NK-92 (cell line): ENCODE data around the gene FNDC3B.
"Not testable (repeated sequence)": the region's sequence is repeated elsewhere in the genome, so short reads cannot be mapped to it uniquely, and the experiment has no call there.

ENCODE experiments used
- DNase-seq: peaks from one replicate; lab custom pipeline; 2025; ENCODE audit not compliant: unreplicated experiment; lab: John Stamatoyannopoulos, UW

The FNDC3B gene

DNA sequence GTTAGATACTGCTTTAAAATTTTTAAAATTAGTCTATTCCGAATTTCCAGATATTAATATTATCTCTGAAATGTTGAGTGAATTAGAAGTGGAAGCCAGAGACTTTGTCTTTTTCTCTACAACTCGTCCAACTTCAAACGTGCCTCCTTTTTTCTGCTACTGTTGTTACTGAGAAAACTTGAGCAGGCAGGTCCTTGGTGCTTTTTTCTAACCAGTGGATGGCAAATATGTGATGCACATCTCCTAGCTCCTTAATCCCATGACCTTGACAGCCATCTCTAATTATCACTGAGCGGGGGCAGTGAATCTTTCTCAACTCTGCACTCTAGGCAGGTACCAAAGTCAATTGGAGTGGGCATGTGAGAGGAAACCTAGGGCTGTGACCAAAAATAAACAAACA is 50.7 kb downstream of the FNDC3B start:
- DNase-seq: no peak

DNA sequence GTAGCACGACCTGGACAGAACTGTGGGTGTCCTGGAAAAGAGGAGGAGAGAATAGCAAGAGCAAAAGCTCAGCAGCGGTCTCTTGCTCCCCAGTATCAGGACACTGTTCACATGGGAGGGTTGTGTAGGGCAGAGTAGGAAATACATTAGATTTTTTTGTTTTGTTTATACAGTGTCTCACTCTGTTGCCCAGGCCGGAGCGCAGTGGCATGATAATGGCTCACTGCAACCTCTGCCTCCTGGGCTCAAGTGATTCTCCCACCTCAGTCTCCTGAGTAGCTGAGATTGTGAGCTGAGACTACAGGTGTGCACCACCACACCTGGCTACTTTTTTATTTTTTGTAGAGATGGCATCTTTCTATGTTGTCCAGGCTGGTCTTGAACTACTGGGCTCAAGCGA is 53.3 kb downstream of the FNDC3B start:
- no peak for DNase-seq

DNA sequence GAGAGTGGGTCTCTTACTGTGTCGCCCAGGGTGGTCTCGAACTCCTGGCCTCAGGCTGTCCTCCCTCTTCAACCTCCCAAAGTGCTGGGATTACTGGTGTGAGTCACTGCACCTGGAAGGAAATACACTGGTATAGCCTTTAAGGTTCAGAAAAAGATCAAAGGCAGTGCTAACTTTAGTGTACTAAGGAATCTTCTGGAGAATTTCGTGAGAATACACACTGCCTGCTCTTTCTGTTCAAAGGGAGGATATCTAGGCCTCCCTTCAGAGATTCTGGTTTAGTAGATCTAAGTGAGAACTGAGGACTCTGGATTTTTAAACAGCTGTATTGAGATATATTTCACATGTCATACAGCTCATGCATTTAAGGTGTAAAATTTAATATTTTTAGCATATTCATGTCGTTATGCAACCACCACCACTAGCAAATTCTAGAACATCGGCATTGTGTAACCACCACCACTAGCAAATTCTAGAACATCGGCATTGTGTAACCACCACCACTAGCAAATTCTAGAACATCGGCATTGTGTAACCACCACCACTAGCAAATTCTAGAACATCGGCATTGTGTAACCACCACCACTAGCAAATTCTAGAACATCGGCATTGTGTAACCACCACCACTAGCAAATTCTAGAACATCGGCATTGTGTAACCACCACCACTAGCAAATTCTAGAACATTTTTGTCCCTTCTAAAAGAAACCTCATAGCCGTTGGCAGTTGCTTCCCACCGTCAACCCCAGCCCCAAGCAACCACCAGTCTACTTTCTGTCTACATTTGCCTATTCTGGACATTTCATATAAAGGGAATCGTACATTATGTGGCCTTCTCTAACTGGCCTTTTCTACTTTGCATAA is 54.4 kb downstream of the FNDC3B start:
- not testable (repeated sequence) for DNase-seq

DNA sequence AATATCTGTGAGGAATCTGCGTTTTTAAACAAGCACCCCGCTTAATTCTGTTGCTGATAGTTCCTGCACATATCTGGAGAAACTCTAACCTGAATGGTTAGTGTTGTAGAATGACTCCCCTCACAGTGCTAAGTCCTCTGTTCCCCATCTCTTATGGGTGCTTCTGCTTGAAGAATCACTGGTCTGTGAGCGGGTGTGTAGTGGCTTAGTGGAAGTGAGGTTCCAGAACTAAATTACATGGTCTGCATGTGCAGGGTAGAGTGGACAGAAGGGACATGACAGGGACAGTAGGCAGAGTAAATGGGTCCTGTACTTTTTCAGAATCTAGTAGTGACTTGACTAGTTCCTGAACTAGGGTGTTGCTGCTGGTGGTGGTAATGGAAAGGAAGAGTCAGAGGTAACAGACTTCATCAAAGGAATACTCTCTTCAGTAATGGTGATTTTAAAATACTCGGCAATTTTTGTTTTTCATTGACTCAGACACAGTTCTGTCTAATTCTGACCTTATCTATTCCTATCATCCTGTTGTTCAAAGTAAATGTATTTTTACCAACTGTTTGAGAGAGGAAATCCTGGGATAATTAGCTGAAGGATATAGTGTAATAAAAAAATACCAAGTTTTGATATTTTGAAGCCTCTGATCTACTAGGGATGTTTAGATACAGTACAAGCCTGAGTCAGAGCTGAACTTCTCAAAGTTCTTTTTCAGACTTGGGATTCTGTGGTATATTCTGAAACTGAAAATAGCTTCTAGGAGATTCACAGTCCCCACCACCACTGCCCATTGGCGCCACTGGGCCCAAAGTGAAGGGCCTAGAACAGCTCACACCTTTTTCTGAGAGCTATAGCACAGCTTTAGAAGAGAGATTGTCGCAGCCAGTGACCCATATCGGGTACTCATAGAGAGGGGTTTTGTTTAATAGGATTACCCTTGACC is 55.5 kb downstream of the FNDC3B start:
- no peak for DNase-seq

DNA sequence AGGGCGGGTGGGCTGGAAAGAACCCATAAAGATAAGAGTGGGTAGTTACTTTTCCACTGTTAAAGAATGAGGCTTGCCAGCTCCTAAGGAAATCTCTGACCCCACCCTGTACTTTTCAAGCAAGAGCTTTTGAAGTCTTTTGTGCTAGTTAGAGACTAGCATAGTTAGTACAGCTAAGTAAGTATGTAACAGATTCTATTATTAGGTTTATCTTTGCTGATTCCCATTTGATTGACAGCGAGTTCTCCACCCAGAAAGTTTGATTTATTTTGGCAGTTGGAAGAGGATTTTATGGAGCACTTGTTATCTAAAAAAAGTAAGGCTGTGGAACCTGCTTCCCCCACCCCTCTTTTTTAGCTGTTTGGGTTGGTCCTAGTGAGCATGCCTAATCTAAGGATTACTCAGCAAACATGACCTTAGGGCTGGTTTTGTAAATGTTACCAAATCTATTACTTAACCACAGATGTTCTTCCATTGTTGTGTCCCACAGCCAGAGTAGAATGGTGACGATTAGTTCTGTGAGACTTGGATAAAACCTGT is 57.6 kb downstream of the FNDC3B start:
- DNase-seq: no peak

DNA sequence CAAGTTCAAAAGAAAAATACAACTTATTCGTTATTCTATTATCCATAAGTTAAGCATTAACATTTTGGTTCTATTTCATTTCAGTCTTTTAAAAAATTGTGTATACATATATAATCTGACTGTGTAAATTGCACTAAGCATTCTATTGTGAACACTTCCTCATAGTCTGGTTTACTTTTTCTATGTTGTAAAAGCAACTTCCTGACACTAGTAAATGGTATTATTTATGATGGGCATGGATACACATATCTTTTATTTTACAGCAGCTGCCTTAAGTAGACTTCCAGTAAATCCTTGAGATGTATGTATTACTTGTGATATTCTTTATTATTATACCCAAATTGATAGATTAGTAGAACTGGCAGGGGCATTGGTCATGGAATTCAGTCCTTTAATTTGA is 58.2 kb downstream of the FNDC3B start:
- no peak for DNase-seq

DNA sequence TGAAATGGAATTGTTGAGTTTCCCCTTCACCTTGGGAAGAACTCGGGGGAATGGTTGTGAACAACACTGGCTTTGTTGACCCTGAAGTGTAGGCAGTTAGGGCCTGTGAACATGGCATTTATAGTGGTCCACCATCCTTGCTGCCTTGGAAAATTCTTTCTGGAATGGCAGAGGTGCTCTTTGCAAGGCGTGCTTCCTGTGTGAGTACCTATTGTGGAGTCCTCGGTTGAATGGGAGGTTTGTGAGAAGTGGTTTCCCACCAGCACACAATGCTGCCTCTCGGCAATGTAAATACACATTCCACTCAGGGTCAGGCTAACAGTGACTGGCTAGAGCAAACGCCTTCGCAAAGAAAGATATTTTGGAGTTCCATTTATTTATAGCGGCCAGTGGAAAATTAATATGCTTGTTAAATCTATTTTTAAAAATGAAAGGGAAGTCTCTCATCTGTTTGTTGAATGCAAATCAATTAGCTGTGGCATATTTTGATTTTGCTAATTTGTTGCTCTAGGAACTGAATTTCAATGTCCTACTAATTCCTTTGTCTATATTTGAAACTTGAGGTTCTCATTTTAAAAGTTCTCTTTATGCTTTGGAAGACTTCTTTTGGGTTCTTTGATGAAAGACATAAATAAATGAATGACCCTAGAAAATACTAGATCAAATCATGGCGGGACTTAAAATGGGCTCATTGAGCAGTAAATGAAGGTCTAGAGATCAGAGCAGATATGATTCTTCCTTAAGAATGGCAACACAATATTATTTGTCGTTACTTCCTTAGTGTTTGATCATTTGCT is 59.5 kb downstream of the FNDC3B start:
- DNase-seq: no peak

DNA sequence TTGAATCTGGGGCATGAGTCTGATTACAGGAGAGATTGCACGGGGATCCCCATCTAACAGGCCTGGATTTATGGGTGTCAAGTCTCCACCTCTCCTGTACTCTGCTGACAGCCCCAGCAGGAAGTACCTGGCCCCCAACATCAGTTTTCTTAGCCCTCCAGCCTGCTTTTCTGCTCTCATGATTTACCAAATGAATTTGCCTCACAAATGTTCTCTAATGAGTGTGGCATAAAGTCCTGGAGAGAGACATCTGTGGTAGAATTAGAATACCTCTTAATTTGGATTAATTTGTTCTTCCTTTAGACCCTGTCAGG is 60.1 kb downstream of the FNDC3B start:
- no peak for DNase-seq

DNA sequence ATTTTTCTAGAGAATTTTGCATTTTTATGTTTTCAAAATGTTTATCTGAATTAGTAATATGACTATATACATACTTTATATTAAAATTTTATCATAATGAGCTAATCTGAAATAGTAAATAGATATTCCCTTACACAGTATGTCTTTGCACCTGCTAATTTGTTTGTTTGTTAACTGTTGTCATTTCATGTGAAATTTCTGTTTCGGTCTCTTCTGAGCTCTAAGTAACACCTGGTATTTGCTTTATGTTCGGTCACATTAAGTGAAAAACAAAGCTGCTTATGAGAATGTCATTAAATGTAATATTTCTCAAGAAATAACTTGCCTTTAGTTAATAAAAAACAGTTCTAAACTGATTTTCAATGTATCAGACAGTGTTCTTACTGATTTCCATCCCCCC is 61.1 kb downstream of the FNDC3B start:
- no peak for DNase-seq

DNA sequence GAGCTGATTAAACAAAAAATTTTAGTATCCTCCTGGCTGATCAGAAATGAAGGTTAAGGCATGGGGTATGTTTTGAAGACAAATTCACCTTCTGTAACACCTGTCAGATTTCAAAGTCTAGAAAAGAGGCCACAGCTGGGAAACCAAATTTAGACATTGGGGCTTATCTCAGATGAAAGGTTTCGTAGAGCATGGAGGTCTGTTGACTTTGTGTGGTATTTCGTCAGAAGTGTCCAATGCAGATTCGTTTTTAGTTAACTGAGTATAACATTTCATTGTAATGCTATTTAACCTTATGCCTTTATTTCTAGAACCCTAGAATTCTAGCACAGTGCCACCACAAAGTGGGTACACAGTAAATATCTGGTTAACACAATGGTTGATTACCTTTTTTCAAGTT is 61.7 kb downstream of the FNDC3B start:
- no peak for DNase-seq

DNA sequence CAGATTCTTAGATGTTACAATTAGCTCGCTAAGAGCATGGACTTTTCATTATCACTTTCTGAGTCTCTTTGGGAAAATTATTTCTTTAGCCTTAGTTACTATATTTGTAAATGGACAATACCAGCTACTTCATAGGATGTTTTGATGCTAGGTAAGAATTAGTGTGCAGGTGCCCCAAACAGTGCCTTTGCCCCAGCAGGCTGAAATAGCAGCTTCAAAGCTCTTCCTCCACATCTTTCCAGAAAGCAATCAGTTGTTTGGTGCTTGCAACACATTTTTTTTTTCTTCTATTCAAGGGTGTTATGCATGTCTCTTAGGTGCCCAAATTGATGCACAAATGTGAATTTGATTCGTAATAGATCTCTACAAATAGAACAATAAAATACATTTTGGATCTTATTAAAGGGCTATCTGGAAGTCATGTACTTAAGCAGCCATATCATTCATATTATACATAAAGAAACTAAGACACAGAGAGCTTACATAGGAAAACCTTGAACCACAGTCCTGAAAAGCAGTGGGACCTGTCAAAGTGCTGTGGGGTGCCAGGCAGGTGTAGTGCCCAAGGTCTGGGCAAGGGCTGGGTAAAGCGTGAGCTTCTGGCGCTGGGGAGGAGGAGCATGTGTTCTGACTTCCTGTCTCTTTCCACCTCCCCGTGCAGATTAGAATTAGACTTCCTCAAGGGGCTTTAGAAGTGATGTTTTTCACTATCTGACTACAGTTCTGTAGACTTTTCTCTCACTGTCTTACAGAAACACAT is 62.9 kb downstream of the FNDC3B start:
- DNase-seq: no peak

DNA sequence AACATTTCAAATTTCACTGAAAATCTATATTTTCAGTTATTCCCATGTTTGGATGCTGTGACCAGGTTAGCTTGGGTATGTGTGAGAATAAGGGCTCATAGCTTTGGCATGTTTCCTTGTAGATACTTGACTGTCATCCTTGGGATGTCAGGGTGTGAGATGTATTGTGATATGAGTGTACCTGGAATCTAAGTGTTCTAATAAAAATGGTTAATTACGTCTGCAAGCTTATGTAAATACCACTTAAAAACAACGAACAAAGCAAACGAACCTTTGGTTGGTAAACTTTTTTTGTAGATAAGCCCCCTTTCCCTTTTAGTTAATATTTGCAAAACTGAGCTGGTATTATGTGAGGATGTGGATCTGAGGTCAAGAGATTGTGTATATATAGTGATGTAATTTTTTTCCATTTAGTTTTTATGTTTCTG is 63.5 kb downstream of the FNDC3B start:
- no peak for DNase-seq

DNA sequence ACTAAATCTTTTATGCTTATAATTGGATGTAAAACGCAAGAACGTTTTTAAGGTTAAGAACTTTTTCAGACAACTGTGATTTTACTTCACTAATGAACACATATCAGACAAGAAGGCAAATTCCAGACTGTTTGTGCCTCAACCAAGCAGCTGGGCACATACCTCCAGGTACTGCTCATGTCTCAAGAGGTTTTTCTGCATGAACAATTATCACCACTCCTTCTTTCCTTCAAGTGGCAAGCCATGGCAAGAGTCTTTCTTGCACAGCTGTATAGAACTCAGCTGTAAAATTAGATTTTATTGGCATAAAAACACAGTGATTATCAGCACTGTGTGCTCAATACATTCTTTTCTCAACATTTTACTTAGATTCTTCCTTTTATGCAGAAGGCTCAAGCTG is 64.3 kb downstream of the FNDC3B start:
- no peak for DNase-seq

DNA sequence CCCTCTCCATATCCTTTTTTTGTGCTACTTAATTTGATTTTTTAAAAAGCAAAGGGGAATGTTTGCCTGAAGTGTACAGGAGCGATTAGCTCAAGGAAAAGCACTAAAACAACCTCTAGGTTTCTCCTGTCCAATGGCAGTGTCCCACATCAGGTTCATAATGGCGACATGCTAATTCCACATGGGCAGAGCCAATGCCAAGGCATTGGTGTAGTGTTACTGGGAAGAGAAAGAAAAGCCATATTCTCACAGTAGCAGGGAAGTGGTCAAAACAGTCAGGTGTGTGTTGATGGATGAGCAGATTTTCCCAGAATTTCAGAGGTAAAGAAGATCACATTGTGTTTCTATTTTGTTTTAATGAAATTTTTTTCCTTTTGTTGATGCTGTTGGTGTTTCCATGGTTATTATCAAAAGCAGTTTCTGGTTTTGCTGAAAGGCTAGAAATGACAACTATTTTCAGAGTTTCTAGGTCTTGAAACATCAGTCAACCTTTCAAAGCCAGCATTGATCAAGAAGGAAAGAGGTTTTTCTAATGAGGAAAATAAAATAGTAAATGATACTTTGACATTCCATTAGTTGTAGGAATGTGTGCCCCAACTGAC is 65.2 kb downstream of the FNDC3B start:
- DNase-seq: no peak

DNA sequence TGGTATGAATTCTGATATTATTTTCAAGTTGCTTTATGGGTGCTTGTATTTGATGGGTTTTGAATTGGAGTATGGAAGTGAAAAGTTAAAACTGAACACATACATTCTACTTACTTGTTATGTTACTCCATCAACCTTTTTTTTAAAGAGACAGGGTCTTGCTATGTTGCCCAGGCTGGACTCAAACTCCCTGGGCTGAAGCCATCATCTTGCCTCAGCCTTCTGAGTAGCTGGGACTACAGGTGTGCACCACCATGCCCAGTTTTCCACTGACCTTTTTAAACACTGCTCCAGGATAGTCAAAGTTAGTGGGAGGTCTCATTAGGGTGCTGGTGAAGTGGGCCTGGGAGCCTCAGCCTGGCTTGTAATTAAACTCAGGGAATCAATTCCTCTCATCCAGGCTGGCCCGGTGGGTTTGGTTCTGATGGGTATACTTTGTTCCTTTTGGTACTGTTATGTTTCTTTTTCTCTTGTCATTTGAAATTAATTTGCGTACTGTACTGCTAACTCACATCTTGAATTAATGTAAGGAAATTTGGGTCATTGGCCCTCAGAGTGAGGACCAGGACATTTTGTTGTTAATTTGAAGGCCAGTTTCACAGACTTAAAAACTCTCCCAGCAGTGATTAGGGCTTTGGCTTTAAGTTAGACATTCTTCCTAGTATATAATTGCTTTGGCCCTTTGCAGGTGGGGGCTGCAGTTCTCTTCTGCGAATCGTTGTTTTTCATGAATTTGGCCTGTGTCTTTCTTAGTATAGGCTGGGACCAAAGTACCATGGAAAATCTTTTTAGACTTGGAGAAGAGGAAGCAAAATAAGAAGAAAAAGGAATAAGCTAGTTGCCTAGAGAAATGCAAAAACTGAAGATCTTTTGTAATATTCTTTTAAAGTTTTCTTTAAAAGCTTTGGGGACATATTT is 66.9 kb downstream of the FNDC3B start:
- no peak for DNase-seq

DNA sequence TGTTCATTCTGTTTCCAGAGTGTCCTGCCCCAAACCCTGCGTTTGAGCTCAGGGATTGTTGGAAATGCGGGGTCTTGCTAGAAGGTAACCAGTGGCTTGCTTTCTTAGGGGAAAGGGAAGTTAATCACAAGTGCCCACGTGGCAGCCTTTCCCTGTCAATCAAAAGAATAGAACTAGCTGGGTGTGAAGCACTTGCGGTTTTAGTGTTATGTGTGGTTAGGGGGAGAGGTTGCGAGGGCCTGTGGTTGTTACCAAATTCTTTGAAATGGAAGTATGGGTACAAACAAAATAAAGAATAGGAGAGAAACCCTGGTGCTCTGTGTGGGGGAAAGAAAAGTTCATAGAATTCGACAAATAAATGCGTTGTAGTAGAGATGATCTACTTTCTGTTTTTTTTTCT is 67.6 kb downstream of the FNDC3B start:
- no peak for DNase-seq

DNA sequence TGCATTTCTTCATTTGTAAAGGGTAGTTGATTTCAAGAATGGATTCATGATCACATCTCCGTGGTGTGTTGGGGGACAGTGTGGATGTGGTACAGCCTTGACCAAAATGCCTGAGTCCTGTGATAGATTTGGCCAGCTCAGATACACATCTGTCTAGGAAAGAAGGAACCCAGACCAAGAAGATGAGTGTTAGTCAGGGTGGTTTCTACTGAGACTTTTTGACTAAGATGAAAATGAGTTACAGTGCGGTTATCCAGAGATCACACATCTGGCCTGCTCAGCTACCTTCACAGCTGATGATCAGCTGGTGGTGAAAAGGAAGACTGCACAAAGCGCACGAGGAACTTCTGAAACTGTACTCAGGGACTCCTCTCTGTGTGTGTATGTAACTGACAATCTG is 68.0 kb downstream of the FNDC3B start:
- peak; percentile 9 for DNase-seq

DNA sequence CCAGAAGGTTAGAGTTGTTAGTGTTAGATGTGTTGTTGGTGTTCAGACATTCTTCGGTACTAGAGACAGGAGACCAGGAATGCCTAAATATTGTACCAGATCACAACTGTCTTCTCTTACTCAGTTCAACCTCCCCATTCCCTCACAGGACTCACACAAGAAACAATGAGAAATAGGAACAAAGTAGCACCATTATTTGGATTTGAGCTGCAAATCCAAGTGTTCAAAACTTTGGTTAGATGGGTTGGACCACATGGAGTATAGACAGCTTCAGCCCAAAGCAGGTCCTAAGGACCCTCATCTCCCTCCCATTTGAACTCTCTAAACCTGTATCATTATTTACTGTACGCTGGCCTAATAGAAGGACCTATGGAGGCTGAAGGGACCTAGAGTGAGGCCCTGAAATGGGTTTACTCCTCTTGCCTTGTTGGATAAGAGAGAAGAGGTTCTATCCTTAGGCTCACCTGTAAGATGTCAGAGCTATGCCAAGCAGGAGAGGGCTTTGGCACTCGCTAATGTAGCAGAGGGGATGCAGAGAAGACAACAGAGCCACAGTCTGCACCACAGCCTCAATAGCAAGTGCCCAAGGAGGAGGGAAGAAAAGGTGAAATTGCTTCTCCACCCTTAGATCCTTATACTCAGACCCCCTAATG is 70.9 kb downstream of the FNDC3B start:
- DNase-seq: no peak
